GM21390 (cell line): Measurements from ENCODE around the gene MYO1A.

ENCODE experiments used
- ATAC-seq: cut with Tn5 transposase; IDR thresholded peaks from one replicate; pipeline ENCODE4 v1.9.1; 2021; ENCODE audit not compliant: unreplicated experiment

Gene MYO1A

GRCh38 chr12:57049890-57050289 is at the start of gene MYO1A:
Gene MYO1A, minus strand, starts transcription at chr12:57050129. Its CDS starts 1,806 bp downstream, at chr12:57048323.
- ATAC-seq: no peak

- ATAC-seq: no peak
Measured at GRCh38 chr12:57099047-57099714, 49.3 kb upstream of the MYO1A start.

GRCh38 chr12:57098546-57098945 is 48.6 kb upstream of the MYO1A start:
- no peak for ATAC-seq

- no peak for ATAC-seq
Measured at GRCh38 chr12:57097554-57097835, 47.6 kb upstream of the MYO1A start.

GRCh38 chr12:57096748-57097553 is 47.0 kb upstream of the MYO1A start:
- no peak for ATAC-seq

GRCh38 chr12:57096099-57096572 is 46.2 kb upstream of the MYO1A start:
- no peak for ATAC-seq

GRCh38 chr12:57095440-57095839 is 45.5 kb upstream of the MYO1A start:
- no peak for ATAC-seq

GRCh38 chr12:57094208-57095160 is 44.6 kb upstream of the MYO1A start:
- ATAC-seq: no peak

GRCh38 chr12:57093415-57094207 is 43.7 kb upstream of the MYO1A start:
- ATAC-seq: no peak

GRCh38 chr12:57092876-57093414 is 43.0 kb upstream of the MYO1A start:
- no peak for ATAC-seq

GRCh38 chr12:57092529-57092862 is 42.6 kb upstream of the MYO1A start:
- no peak for ATAC-seq

- no peak for ATAC-seq
Measured at GRCh38 chr12:57091638-57092528, 42.0 kb upstream of the MYO1A start.

GRCh38 chr12:57090924-57091637 is 41.2 kb upstream of the MYO1A start:
- no peak for ATAC-seq

- no peak for ATAC-seq
Measured at GRCh38 chr12:57090490-57090889, 40.6 kb upstream of the MYO1A start.

GRCh38 chr12:57089271-57090245 is 39.6 kb upstream of the MYO1A start:
- ATAC-seq: no peak

GRCh38 chr12:57088354-57089270 is 38.7 kb upstream of the MYO1A start, which contains the start of gene NAB2:
Gene NAB2, plus strand, starts transcription at chr12:57089114. Its CDS starts 158 bp downstream, at chr12:57089272.
- ATAC-seq: peak; percentile 52
